GM23338 (cell line): ENCODE data around the gene HEMK1. TPM values are rescaled to one million over a fixed set of nuclear protein-coding genes. Genes with fewer than 3 reads are reported as not detected.

Experiments used
- ATAC-seq: fragments of 200-7000 bp; cut with Tn5 transposase; 3 replicates; pipeline ENCODE4 v1.9.1; 2020
- DNase-seq: peaks from one replicate; pipeline ENCODE4 v3.0.0-alpha.2; 2015; ENCODE audit warnings: low spot score
- H2AFZ ChIP-seq: fragments of 200-600 bp; sonication (generic); 2 replicates; pipeline ENCODE4 v1.8.0; 2016; ENCODE audit warnings: antibody characterized with exemption, mild to moderate bottlenecking, moderate library complexity
- H3F3A ChIP-seq: fragments of 200-600 bp; sonication (generic); replicated peaks from 2 replicates; pipeline ENCODE4 v1.8.0; 2017; ENCODE audit warnings: antibody characterized with exemption, mixed run types, low read depth
- H3K27ac ChIP-seq: fragments of 200-600 bp; sonication (generic); 2 replicates; pipeline ENCODE4 v1.6.1; 2016; ENCODE audit warnings: low read depth
- H3K27me3 ChIP-seq: fragments of 200-600 bp; sonication (generic); 2 replicates; pipeline ENCODE4 v1.8.0; 2016; ENCODE audit warnings: mild to moderate bottlenecking, mixed run types, moderate library complexity; ENCODE audit not compliant: insufficient read depth
- H3K36me3 ChIP-seq: fragments of 200-600 bp; sonication (generic); 2 replicates; pipeline ENCODE4 v1.8.0; 2016; ENCODE audit warnings: mild to moderate bottlenecking; ENCODE audit not compliant: insufficient read depth
- H3K4me1 ChIP-seq: fragments of 200-600 bp; sonication (generic); 2 replicates; pipeline ENCODE4 v1.8.0; 2016; ENCODE audit warnings: mild to moderate bottlenecking, moderate library complexity; ENCODE audit not compliant: insufficient read depth
- H3K4me2 ChIP-seq: fragments of 200-600 bp; sonication (generic); 2 replicates; pipeline ENCODE4 v1.7.1; 2017; ENCODE audit warnings: mixed run types
- H3K4me3 ChIP-seq: fragments of 200-600 bp; sonication (generic); 2 replicates; pipeline ENCODE4 v1.6.1; 2016; ENCODE audit warnings: mixed run types
- H3K79me2 ChIP-seq: fragments of 200-600 bp; sonication (generic); replicated peaks from 2 replicates; pipeline ENCODE4 v1.8.0; 2017; ENCODE audit warnings: mild to moderate bottlenecking; ENCODE audit not compliant: insufficient read depth
- H3K9me2 ChIP-seq: fragments of 200-600 bp; sonication (generic); 2 replicates; pipeline ENCODE4 v1.8.0; 2017; ENCODE audit not compliant: insufficient read depth
- H4K20me1 ChIP-seq: fragments of 200-600 bp; sonication (generic); replicated peaks from 2 replicates; pipeline ENCODE4 v1.8.0; 2017; ENCODE audit warnings: mild to moderate bottlenecking; ENCODE audit not compliant: insufficient read depth
- H3K27ac Mint-ChIP-seq: 2 replicates; pipeline ENCODE4 v1.8.0; 2020; ENCODE audit warnings: inconsistent platforms, mild to moderate bottlenecking, moderate library complexity, mixed read lengths
- H3K27me3 Mint-ChIP-seq: 3 replicates; pipeline ENCODE4 v1.8.0; 2022; ENCODE audit warnings: low read depth, mild to moderate bottlenecking, moderate library complexity, mixed read lengths, inconsistent platforms; ENCODE audit not compliant: insufficient read depth, poor library complexity
- H3K36me3 Mint-ChIP-seq: 3 replicates; pipeline ENCODE4 v1.8.0; 2021; ENCODE audit warnings: low read depth, mild to moderate bottlenecking, inconsistent platforms, moderate library complexity, mixed read lengths
- H3K4me1 Mint-ChIP-seq: 3 replicates; pipeline ENCODE4 v1.8.0; 2020; ENCODE audit warnings: mild to moderate bottlenecking, inconsistent platforms, mixed read lengths
- H3K4me3 Mint-ChIP-seq: 3 replicates; pipeline ENCODE4 v1.8.0; 2021; ENCODE audit warnings: moderate library complexity, mild to moderate bottlenecking, inconsistent platforms, mixed read lengths
- H3K9me3 Mint-ChIP-seq: 3 replicates; pipeline ENCODE4 v1.8.0; 2020; ENCODE audit warnings: moderate library complexity, mild to moderate bottlenecking, inconsistent platforms, mixed read lengths
- CREB1 ChIP-seq: fragments of 250-450 bp; sonication (Bioruptor Pico); IDR thresholded peaks from 2 replicates; pipeline ENCODE4 v1.5.0; 2020; ENCODE audit warnings: low read depth, mild to moderate bottlenecking, moderate library complexity
- CTCF ChIP-seq, 2 experiments: fragments of 200-600 bp in 1 of 2; sonication (generic) in 1 of 2; conservative IDR thresholded peaks; 2 replicates each; pipeline versions ENCODE4 v1.5.1 to v1.6.1; 2016 to 2017; ENCODE audit warnings: antibody characterized with exemption in 2 of 2, low read depth in 2 of 2, mild to moderate bottlenecking in 2 of 2, moderate library complexity in 1 of 2
- EZH2 ChIP-seq: fragments of 200-600 bp; sonication (generic); IDR thresholded peaks from one replicate; pipeline ENCODE4 v1.8.0; 2017; ENCODE audit warnings: antibody characterized with exemption, mild to moderate bottlenecking, low read depth; ENCODE audit not compliant: unreplicated experiment
- EZH2phosphoT487 ChIP-seq: fragments of 200-600 bp; sonication (generic); IDR thresholded peaks from one replicate; pipeline ENCODE4 v1.8.1; 2018; ENCODE audit warnings: antibody characterized with exemption; ENCODE audit not compliant: unreplicated experiment
- POLR2AphosphoS5 ChIP-seq: IDR thresholded peaks from 2 replicates; pipeline ENCODE4 v1.6.1; 2016; ENCODE audit warnings: antibody characterized with exemption, low read depth
- ZNF331 ChIP-seq: fragments of 250-450 bp; sonication (Bioruptor Pico); IDR thresholded peaks from 2 replicates; pipeline ENCODE4 v1.5.0; 2020; ENCODE audit warnings: low read depth, mild to moderate bottlenecking, moderate library complexity
- polyA plus RNA-seq: library from polyadenylated mRNA; unstranded; fragments of >200 nt; fragmentation: Nextera tagmentation; extraction: Ambion mirVana; gene quantifications from 2 replicates; pipeline ENCODE4 v1.2.1, GENCODE V29; 2016
- total RNA-seq: library from RNA; depleted of rRNA; stranded (reverse); fragments of >200 nt; shearing (Covaris generic); gene quantifications from 2 replicates; pipeline ENCODE4 v1.2.3, GENCODE V29; 2014
- TF ChIP-seq, protein P1 (sequence below): fragments of 250-450 bp; sonication (Bioruptor Pico); IDR thresholded peaks from 2 replicates; pipeline ENCODE4 v1.5.0; 2020; ENCODE audit warnings: mild to moderate bottlenecking, moderate library complexity

The HEMK1 gene
- total and polyA plus RNA-seq, 2 experiments from 2014 or later = 5.6 to 10.1 TPM

DNA sequence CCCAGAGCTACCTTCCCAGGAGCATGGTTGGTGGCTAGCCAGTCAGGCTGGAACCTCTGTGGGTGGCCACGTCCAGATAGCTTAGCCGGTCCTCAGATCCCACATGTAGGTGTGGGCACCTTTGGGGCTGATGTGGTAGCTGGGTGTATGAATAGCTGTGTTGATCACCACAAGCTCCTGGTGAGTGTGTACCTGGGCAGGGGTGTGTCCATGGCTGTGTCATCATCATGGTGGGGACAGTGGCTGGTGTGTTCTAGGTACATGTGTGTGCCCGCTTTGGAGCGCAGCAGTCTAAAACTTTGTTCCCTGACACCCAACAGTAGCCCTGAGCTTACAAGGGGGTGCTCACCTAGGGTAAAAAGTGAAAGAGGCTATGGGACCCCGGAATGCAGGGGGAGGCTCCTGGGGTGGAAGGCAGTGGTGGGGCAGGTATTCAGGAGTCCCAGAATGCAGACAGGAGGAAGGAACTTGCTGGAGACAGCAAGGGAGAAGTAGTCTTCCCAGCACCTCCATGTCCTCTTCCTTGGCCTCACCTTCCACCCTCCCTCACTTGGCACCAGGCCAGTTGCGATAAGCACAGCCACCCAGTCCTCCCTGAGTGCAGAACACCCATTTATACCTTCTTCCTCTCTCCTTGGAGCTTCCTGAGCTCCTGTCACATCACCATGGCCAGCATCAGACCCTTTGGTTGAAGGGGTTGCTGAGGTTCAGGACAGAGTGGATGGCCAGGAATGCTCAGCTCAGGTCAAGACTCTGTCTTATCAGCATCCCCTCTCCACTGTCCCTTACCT is 41.1 kb downstream of the HEMK1 start (continued):
- TF ChIP-seq, protein P1, sequence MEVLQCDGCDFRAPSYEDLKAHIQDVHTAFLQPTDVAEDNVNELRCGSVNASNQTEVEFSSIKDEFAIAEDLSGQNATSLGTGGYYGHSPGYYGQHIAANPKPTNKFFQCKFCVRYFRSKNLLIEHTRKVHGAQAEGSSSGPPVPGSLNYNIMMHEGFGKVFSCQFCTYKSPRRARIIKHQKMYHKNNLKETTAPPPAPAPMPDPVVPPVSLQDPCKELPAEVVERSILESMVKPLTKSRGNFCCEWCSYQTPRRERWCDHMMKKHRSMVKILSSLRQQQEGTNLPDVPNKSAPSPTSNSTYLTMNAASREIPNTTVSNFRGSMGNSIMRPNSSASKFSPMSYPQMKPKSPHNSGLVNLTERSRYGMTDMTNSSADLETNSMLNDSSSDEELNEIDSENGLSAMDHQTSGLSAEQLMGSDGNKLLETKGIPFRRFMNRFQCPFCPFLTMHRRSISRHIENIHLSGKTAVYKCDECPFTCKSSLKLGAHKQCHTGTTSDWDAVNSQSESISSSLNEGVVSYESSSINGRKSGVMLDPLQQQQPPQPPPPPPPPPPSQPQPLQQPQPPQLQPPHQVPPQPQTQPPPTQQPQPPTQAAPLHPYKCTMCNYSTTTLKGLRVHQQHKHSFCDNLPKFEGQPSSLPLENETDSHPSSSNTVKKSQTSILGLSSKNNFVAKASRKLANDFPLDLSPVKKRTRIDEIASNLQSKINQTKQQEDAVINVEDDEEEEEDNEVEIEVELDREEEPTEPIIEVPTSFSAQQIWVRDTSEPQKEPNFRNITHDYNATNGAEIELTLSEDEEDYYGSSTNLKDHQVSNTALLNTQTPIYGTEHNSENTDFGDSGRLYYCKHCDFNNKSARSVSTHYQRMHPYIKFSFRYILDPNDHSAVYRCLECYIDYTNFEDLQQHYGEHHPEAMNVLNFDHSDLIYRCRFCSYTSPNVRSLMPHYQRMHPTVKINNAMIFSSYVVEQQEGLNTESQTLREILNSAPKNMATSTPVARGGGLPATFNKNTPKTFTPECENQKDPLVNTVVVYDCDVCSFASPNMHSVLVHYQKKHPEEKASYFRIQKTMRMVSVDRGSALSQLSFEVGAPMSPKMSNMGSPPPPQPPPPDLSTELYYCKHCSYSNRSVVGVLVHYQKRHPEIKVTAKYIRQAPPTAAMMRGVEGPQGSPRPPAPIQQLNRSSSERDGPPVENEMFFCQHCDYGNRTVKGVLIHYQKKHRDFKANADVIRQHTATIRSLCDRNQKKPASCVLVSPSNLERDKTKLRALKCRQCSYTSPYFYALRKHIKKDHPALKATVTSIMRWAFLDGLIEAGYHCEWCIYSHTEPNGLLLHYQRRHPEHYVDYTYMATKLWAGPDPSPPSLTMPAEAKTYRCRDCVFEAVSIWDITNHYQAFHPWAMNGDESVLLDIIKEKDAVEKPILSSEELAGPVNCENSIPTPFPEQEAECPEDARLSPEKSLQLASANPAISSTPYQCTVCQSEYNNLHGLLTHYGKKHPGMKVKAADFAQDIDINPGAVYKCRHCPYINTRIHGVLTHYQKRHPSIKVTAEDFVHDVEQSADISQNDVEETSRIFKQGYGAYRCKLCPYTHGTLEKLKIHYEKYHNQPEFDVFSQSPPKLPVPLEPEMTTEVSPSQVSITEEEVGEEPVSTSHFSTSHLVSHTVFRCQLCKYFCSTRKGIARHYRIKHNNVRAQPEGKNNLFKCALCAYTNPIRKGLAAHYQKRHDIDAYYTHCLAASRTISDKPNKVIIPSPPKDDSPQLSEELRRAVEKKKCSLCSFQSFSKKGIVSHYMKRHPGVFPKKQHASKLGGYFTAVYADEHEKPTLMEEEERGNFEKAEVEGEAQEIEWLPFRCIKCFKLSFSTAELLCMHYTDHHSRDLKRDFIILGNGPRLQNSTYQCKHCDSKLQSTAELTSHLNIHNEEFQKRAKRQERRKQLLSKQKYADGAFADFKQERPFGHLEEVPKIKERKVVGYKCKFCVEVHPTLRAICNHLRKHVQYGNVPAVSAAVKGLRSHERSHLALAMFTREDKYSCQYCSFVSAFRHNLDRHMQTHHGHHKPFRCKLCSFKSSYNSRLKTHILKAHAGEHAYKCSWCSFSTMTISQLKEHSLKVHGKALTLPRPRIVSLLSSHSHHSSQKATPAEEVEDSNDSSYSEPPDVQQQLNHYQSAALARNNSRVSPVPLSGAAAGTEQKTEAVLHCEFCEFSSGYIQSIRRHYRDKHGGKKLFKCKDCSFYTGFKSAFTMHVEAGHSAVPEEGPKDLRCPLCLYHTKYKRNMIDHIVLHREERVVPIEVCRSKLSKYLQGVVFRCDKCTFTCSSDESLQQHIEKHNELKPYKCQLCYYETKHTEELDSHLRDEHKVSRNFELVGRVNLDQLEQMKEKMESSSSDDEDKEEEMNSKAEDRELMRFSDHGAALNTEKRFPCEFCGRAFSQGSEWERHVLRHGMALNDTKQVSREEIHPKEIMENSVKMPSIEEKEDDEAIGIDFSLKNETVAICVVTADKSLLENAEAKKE (CRISPR knock-in tag) = no peak
- TF ChIP-seq ZNF331 (CRISPR knock-in tag) = no peak

DNA sequence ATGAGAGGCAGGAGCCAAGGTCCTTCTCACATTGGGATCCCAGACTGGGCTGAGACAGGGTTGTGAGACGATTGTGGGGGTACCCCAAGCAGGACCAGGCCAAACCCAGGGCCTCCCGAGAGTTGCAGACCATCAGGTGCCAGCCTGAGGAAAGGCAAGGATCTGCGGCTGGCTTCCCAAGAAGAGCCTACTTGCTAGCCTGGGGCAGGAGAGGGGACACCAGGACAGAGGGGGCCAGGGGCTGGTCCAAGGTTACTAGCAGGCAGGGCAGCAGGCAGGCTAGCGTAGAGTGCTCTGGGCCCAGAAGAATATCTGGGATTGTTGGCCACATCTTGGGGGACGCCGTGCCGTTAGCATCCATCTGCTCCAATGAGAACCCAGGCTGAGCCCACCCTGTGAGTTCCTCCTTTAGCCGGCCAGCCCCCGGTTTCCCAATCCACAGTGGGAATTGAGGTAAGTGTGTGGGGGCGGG is 41.7 kb downstream of the HEMK1 start:
- Histone ChIP-seq H3K4me1 (peaks cover 8% of the 10 kb centered on the region; the same call in 1 of the 2 replicates), H3K4me3 (peak overlapping the region; percentile 77), H3K36me3 (no peaks in the 10 kb centered on the region), H3K27ac (no peak overlapping the region), H3K9me2 (no peaks in the 10 kb centered on the region), H4K20me1 (peaks cover 6% of the 10 kb centered on the region), H2AFZ (peak overlapping the region; percentile 93), H3F3A (peaks cover 7% of the 10 kb centered on the region; the same call in 1 of the 2 replicates), H3K27me3 (peaks cover 30% of the 10 kb centered on the region), H3K4me2 (peak overlapping the region; percentile 92), H3K79me2 (no peaks in the 10 kb centered on the region)
- H3K36me3 Mint-ChIP-seq = no peaks in the 10 kb centered on the region
- DNase-seq (no peak), ATAC-seq (no peak; the same call in 2 of the 3 replicates)
- peaks cover 15% of the 10 kb centered on the region for H3K4me1 Mint-ChIP-seq
- H3K27ac Mint-ChIP-seq = no peak overlapping the region
- peaks cover 45% of the 10 kb centered on the region for H3K27me3 Mint-ChIP-seq
- H3K9me3 Mint-ChIP-seq = no peaks in the 10 kb centered on the region
- peak overlapping the region; percentile 77 for H3K4me3 Mint-ChIP-seq
- TF ChIP-seq POLR2AphosphoS5 = no peak
- TF ChIP-seq CREB1 (CRISPR knock-in tag) = no peak
- TF ChIP-seq EZH2 = no peak
- TF ChIP-seq CTCF (conservative IDR thresholded peaks at IDR 0.05; ENCODE audit: low read depth in 2 of 2) = no peak
- TF ChIP-seq EZH2phosphoT487 = no peak
- TF ChIP-seq ZNF331 (CRISPR knock-in tag) = no peak
